K562 (cell line): ENCODE data around the gene DDX50. TPM values are rescaled to one million over a fixed set of nuclear protein-coding genes. Genes with fewer than 3 reads are reported as not detected.

Source experiments
- ATAC-seq: fragments of 200-7000 bp; cut with Tn5 transposase; 3 replicates; pipeline ENCODE4 v1.9.1; 2020; ENCODE audit warnings: moderate library complexity
- BruUV-seq: library from RNA; stranded (reverse); fragments of 400-500 nt; replicated peaks from 2 replicates; lab custom pipeline; 2021; lab: Mats Ljungman, UMichigan
- CTCF ChIA-PET: fragments of 300-600 bp; formaldehyde crosslinking; extraction: SDS; loops from one replicate; lab custom pipeline; 2021; ENCODE audit warnings: low intra/inter-chr PET ratio; lab: Yijun Ruan, JAX
- POLR2A ChIA-PET: fragments of 300-600, 350-650 bp; sonication (Branson Sonifier 250); formaldehyde crosslinking; extraction: SDS; loops from one replicate; lab custom pipeline; 2021; ENCODE audit warnings: antibody characterized with exemption, inconsistent platforms; lab: Yijun Ruan, JAX
- DNase-seq, 4 experiments: peaks; one replicate each; pipeline versions ENCODE4 v3.0.0 to v3.0.0-alpha.2; 2011 to 2018; ENCODE audit warnings: low spot score in 3 of 4, mixed read lengths in 3 of 4; ENCODE audit errors: extremely low read depth in 1 of 4
- FAIRE-seq: peaks from 2 replicates; lab custom pipeline; 2011; peaks lifted over from hg19 to GRCh38; lab: Jason Lieb, UNC
- H2AFZ ChIP-seq: 2 replicates; pipeline ENCODE4 v1.6.0; 2011; ENCODE audit warnings: low read depth, low read length, control low read depth, inconsistent platforms
- H3K27ac ChIP-seq: fragments of 200-600 bp; 3 replicates; pipeline ENCODE4 v1.8.0; 2011; ENCODE audit warnings: low read depth, mild to moderate bottlenecking, control low read depth, inconsistent platforms, low read length, moderate library complexity, mixed read lengths; ENCODE audit errors: extremely low read depth
- H3K27me3 ChIP-seq, 2 experiments: fragments of 300-600 bp in 1 of 2; 2 replicates in 1 of 2; 3 replicates in 1 of 2; pipeline versions ENCODE4 v1.6.0 to v1.8.0; 2011; ENCODE audit warnings: inconsistent platforms in 2 of 2, low read length in 2 of 2, mild to moderate bottlenecking in 1 of 2, mixed read lengths in 1 of 2, moderate library complexity in 1 of 2; ENCODE audit not compliant: control insufficient read depth in 2 of 2, insufficient read depth in 2 of 2
- H3K36me3 ChIP-seq: fragments of 300-600 bp; 3 replicates; pipeline ENCODE4 v1.8.0; 2011; ENCODE audit warnings: mild to moderate bottlenecking, low read length, inconsistent platforms; ENCODE audit not compliant: control insufficient read depth, insufficient read depth
- H3K4me1 ChIP-seq, 2 experiments: fragments of 200-600 bp in 1 of 2; replicated peaks in 1 of 2; 2 replicates in 1 of 2; 3 replicates in 1 of 2; pipeline versions ENCODE4 v1.5.1 to v1.8.0; 2011; ENCODE audit warnings: inconsistent platforms in 2 of 2, low read length in 2 of 2, mild to moderate bottlenecking in 1 of 2, mixed read lengths in 1 of 2, moderate library complexity in 1 of 2; ENCODE audit not compliant: control insufficient read depth in 2 of 2, insufficient read depth in 2 of 2
- H3K4me2 ChIP-seq: 2 replicates; pipeline ENCODE4 v1.6.1; 2011; ENCODE audit warnings: low read length, control low read depth, inconsistent platforms, mixed read lengths; ENCODE audit not compliant: insufficient read depth
- H3K4me3 ChIP-seq: fragments of 200-600 bp; sonication (generic), shearing (Covaris generic); 2 replicates; pipeline ENCODE4 v1.5.1; 2016; ENCODE audit warnings: control low read depth, inconsistent platforms
- H3K79me2 ChIP-seq: fragments of 200-600 bp; 3 replicates; pipeline ENCODE4 v1.8.0; 2011; ENCODE audit warnings: low read length, inconsistent platforms; ENCODE audit not compliant: control insufficient read depth, insufficient read depth
- H3K9ac ChIP-seq, 2 experiments: 2 replicates each; pipeline versions ENCODE4 v1.6.0 to v1.6.1; 2011; ENCODE audit warnings: low read depth in 2 of 2, low read length in 2 of 2, control low read depth in 1 of 2, inconsistent platforms in 1 of 2, mild to moderate bottlenecking in 1 of 2, mixed read lengths in 1 of 2; ENCODE audit not compliant: insufficient read depth in 1 of 2
- H3K9me1 ChIP-seq: one replicate; pipeline ENCODE4 v1.6.0; 2011; ENCODE audit warnings: inconsistent platforms, mild to moderate bottlenecking, low read length, moderate library complexity; ENCODE audit not compliant: control insufficient read depth, insufficient read depth
- H3K9me3 ChIP-seq: replicated peaks from 2 replicates; pipeline ENCODE4 v1.5.1; 2011; ENCODE audit warnings: low read depth, low read length, inconsistent platforms; ENCODE audit not compliant: control insufficient read depth, insufficient read depth
- H4K20me1 ChIP-seq: replicated peaks from 2 replicates; pipeline ENCODE4 v1.6.1; 2011; ENCODE audit warnings: low read length, inconsistent platforms, mixed read lengths; ENCODE audit not compliant: control insufficient read depth, insufficient read depth
- KAT2B ChIP-seq: IDR thresholded peaks from one replicate; pipeline ENCODE4 v1.6.1; 2012; ENCODE audit warnings: low read depth, mild to moderate bottlenecking, control low read depth, inconsistent platforms, low read length, moderate library complexity
- MBD2 ChIP-seq: sonication (generic); IDR thresholded peaks from 2 replicates; pipeline ENCODE4 v1.6.1; 2016; ENCODE audit warnings: low read depth, borderline replicate concordance
- MCM5 ChIP-seq: fragments of 450-650 bp; IDR thresholded peaks from 2 replicates; pipeline ENCODE4 v1.6.1; 2016; ENCODE audit warnings: low read depth
- NFXL1 ChIP-seq: fragments of 450-650 bp; formaldehyde crosslinking; IDR thresholded peaks from 2 replicates; pipeline ENCODE4 v1.4.0; 2021; ENCODE audit warnings: mild to moderate bottlenecking
- PHF8 ChIP-seq: fragments of 200-600 bp; sonication (generic); IDR thresholded peaks from 2 replicates; pipeline ENCODE4 v1.6.1; 2012; ENCODE audit warnings: mixed run types, mild to moderate bottlenecking, inconsistent platforms, low read length, moderate library complexity, borderline replicate concordance
- RBM39 ChIP-seq: fragments of 200-400 bp; formaldehyde crosslinking; optimal IDR thresholded peaks from 2 replicates; pipeline ENCODE3; 2018; ENCODE audit warnings: low read depth, low read length
- STAT6 ChIP-seq: sonication (generic); formaldehyde crosslinking; IDR thresholded peaks from 2 replicates; pipeline ENCODE4 v1.8.1; 2023; ENCODE audit warnings: mild to moderate bottlenecking, missing genetic modification reagents
- TSC22D4 ChIP-seq: fragments of 450-650 bp; IDR thresholded peaks from 2 replicates; pipeline ENCODE4 v1.6.1; 2016; ENCODE audit warnings: missing genetic modification characterization, missing biosample characterization, control low read depth
- WHSC1 ChIP-seq: IDR thresholded peaks from one replicate; pipeline ENCODE4 v1.6.1; 2012; ENCODE audit warnings: low read length, control low read depth, inconsistent platforms
- ZNF398 ChIP-seq: fragments of 250-450 bp; sonication (Bioruptor Pico); IDR thresholded peaks from 2 replicates; pipeline ENCODE4 v1.8.0; 2021; ENCODE audit warnings: moderate library complexity, mild to moderate bottlenecking, inconsistent platforms
- ZNF707 ChIP-seq: fragments of 250-450 bp; sonication (Bioruptor Pico); conservative IDR thresholded peaks from 2 replicates; pipeline ENCODE4 v1.8.0; 2022; ENCODE audit warnings: inconsistent platforms, mild to moderate bottlenecking, moderate library complexity
- ZNF780A ChIP-seq: fragments of 250-450 bp; sonication (Bioruptor Pico); IDR thresholded peaks from 2 replicates; pipeline ENCODE4 v1.5.0; 2021; ENCODE audit warnings: mild to moderate bottlenecking
- WGBS: fragments of 100-300 bp; shearing (Covaris generic); methylation state at CpG from one replicate; pipeline ENCODE4 v1.1.6; 2016; ENCODE audit warnings: low coverage, mixed read lengths; ENCODE audit not compliant: insufficient coverage; ENCODE audit errors: missing lambda C conversion rate; 5-methylcytosine and 5-hydroxymethylcytosine counted together
- in situ Hi-C: fragments of 300-500 bp; cut with MboI; formaldehyde crosslinking; loops from 4 replicates; pipeline ENCODE4 v1.15.0; 2018; ENCODE audit warnings: inconsistent platforms, mixed read lengths
- intact Hi-C: fragments of 100-400 bp; cut with micrococcal nuclease; formaldehyde crosslinking; loops from 2 replicates; pipeline ENCODE4 v1.14.2; 2022
- polyA plus RNA-seq, 8 experiments: library from polyadenylated mRNA; depleted of rRNA in 4 of 8; stranded (reverse) in 5 of 8; unstranded in 3 of 8; fragments of >200 nt; fragmentation: Nextera tagmentation in 2 of 8; fragmentation: Illumina TruSeq in 1 of 8; extraction: Ambion mirVana in 2 of 8; extraction: Trizol in 1 of 8; gene quantifications; 2 replicates each; pipeline versions ENCODE4 v1.2.1 to v1.2.3, GENCODE V29; 2011 to 2014; ENCODE audit warnings: inconsistent platforms in 1 of 8, missing spikeins in 1 of 8
- total RNA-seq, 7 experiments: library from RNA; depleted of rRNA in 6 of 7; stranded (reverse); fragments of >200 nt in 6 of 7; fragmentation: Illumina TruSeq in 2 of 7; extraction: Trizol in 2 of 7; gene quantifications; 2 replicates each; pipeline versions ENCODE4 v1.2.1 to v1.2.3, GENCODE V29; 2011 to 2021; ENCODE audit warnings: low replicate concordance in 1 of 7

DDX50 gene
- total and polyA plus RNA-seq, 9 of the 15 experiments (the other 6 are each of a cell fraction or from before 2014, with no cell fraction given): 36.7 to 86.8 (median 57.4) TPM

DNA sequence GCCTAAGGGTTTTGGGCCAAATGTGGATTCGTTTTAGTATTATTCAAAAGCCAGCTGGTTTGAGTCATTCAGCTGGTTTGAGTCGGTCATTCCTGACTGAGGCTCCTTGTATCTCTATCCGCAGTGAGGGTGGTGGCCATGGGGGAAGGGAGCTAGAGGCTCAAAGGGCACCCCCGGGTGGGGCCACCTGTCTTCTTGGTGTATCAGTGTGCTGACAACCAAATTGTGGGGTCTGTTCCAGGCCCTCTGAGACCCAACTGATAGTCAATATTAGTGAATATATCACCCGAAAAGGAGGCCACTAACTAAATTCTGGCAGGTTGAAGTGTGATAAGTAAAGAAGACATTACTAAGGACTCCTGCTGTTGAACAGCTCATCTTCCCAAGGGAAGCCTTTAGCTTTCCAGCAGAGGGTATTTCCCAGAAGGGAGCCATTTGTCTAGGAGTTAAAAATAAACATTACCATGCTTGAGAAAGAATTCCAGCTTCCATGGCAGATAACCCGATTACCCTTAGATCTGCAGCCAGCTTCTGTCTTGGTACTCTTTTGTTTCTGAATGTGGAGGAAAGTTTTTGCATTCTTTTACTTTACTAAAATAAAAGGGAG, 29.9 kb upstream of the DDX50 start (continued):
- TF ChIP-seq PHF8 (no peak), RBM39 (no peak), NFXL1 (no peak)

GRCh38 chr10:68871731-68872342, 29.3 kb upstream of the DDX50 start:
- Histone ChIP-seq H3K9me1 (no peaks in the 10 kb centered on the region), H3K36me3 (no peaks in the 10 kb centered on the region), H2AFZ (peak overlapping the region; percentile 54; the same call in 1 of the 2 replicates), H3K27ac (no peak overlapping the region), H3K4me3 (no peak overlapping the region), H3K9ac (no peak overlapping the region), H3K27me3 (no peaks in the 10 kb centered on the region), H3K4me1 (peaks cover 2 to 6% of the 10 kb centered on the region in 2 experiments; a peak in 3 of 5 replicates), H4K20me1 (no peaks in the 10 kb centered on the region), H3K4me2 (no peak overlapping the region), H3K79me2 (no peaks in the 10 kb centered on the region), H3K9me3 (peaks cover 4% of the 10 kb centered on the region; the same call in 1 of the 2 replicates)
- 44% methylated on average over 5 of the region's 5 CpGs for WGBS
- POLR2A ChIA-PET: interaction anchor here (1.1 to 1.9 kb wide), 4 partner anchors 11 to 29 kb away, joined by 4 to 13 read pairs (median 6); no protein-coding TSS in a partner anchor
- no peak for ATAC-seq
- no peak for FAIRE-seq
- no TSS peak for BruUV-seq
- intact Hi-C loops (no loop called here), in situ Hi-C loops (no loop called here)
- CTCF ChIA-PET: no interaction called here
- DNase-seq: no peak
- no peak for TF ChIP-seq WHSC1
- TF ChIP-seq STAT6: no peak
- no peak for TF ChIP-seq ZNF780A (CRISPR knock-in tag)
- no peak for TF ChIP-seq MCM5
- TF ChIP-seq KAT2B: no peak
- no peak for TF ChIP-seq ZNF398 (CRISPR knock-in tag)
- no peak for TF ChIP-seq MBD2
- no peak for TF ChIP-seq TSC22D4
- TF ChIP-seq ZNF707 (CRISPR knock-in tag): no peak
